Erythroblast (primary cell): Measurements from ENCODE around the gene USP19.

Source experiments
- GATA1 ChIP-seq: IDR thresholded peaks from 2 replicates; pipeline ENCODE4 v1.6.1; 2011; ENCODE audit warnings: low read depth, mild to moderate bottlenecking, control low read depth, low read length, moderate library complexity
- POLR2A ChIP-seq: IDR thresholded peaks from 2 replicates; pipeline ENCODE4 v1.6.1; 2011; ENCODE audit warnings: mild to moderate bottlenecking, low read length

- TF ChIP-seq POLR2A = no peak
- TF ChIP-seq GATA1 = no peak
Observed at GRCh38 chr3:49161197-49161596, 40.6 kb upstream of the USP19 start.
